ENCODE data around the gene C2orf78. TPM values are rescaled to one million over a fixed set of nuclear protein-coding genes. Genes with fewer than 3 reads are reported as not detected.

C2orf78 gene
- polyA plus RNA-seq, 1 donor from 2014 or later: not detected

DNA sequence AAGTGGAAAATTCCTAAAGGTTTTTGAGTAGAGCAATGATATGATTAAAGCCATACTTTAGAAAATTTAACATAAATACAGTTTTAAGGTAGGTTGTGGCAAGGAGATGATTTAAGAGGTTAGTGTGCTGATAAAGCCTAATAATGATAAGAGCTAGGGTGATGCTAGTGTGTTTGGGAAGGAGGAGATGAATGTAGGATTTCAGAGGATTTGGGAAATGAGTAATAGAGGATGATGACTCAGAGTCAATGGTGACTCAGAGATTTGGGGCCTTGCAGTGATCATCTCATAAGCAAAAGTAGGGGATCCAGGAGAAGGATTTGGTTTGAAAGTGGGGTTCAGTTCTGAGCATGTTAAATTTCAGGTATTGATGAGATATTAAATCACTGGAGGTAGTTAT is 68.0 kb downstream of the C2orf78 start:
- Histone ChIP-seq H3F3A (ENCODE audit: insufficient read depth, low read length, poor library complexity, severe bottlenecking) (no peaks in the 10 kb centered on the region), H3K79me2 (replicated peaks; ENCODE audit: insufficient read depth, low read length) (no peaks in the 10 kb centered on the region), H3K27me3 (ENCODE audit: insufficient read depth, low read depth, low read length) (no peaks in the 10 kb centered on the region), H3K4me2 (ENCODE audit: low read length) (no peak overlapping the region), H4K20me1 (ENCODE audit: insufficient read depth) (no peaks in the 10 kb centered on the region), H3K4me3 (ENCODE audit: low read length) (no peak overlapping the region), H3K9ac (ENCODE audit: low read length) (no peak overlapping the region), H3K27ac (ENCODE audit: low read length) (no peak overlapping the region), H3K36me3 (ENCODE audit: insufficient read depth, low read length) (peaks cover 8% of the 10 kb centered on the region), H3K9me3 (ENCODE audit: low read length) (no peaks in the 10 kb centered on the region), H2AFZ (ENCODE audit: low read depth, low read length) (no peak overlapping the region), H3K9me2 (ENCODE audit: insufficient read depth, low read length) (no peaks in the 10 kb centered on the region)
- TF ChIP-seq MXI1 (conservative IDR thresholded peaks at IDR 0.05; ENCODE audit: poor library complexity, severe bottlenecking) (no peak), CTCF (IDR thresholded peaks at IDR 0.05; ENCODE audit: poor library complexity, severe bottlenecking) (no peak), EZH2 (IDR thresholded peaks at IDR 0.05; ENCODE audit: borderline replicate concordance, insufficient read depth, low read length, poor library complexity, severe bottlenecking) (no peak), TAF1 (IDR thresholded peaks at IDR 0.05; ENCODE audit: low read depth) (no peak)

DNA sequence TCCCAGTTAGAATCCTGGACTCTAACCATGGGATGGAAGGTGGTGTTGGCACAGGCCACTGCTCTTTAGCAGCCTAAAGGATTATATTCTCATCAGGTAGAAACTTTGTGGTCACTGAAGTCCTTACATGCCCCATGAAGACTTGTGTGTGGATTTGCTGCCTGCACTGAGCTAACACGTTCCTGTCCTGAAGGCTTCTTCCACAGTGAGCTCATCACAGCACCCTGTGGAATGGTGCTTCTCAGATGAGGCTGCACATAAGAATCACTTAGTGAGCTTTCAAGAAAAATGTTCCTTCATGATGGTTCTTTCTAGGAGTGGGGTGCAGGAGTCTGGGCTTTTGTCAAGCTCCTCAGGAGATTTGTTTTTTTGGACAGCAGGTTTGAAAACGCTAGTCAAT is 71.5 kb downstream of the C2orf78 start:
- Histone ChIP-seq H3K79me2 (replicated peaks; ENCODE audit: insufficient read depth, low read length) (no peaks in the 10 kb centered on the region), H3K4me3 (ENCODE audit: low read length) (no peak overlapping the region), H3K9me3 (ENCODE audit: low read length) (no peaks in the 10 kb centered on the region), H3K27me3 (ENCODE audit: insufficient read depth, low read depth, low read length) (no peaks in the 10 kb centered on the region), H3K36me3 (ENCODE audit: insufficient read depth, low read length) (peaks cover 8% of the 10 kb centered on the region), H3K4me2 (ENCODE audit: low read length) (no peak overlapping the region), H3K9me2 (ENCODE audit: insufficient read depth, low read length) (no peaks in the 10 kb centered on the region), H3K27ac (ENCODE audit: low read length) (no peak overlapping the region), H4K20me1 (ENCODE audit: insufficient read depth) (no peaks in the 10 kb centered on the region), H2AFZ (ENCODE audit: low read depth, low read length) (no peak overlapping the region), H3K9ac (ENCODE audit: low read length) (no peak overlapping the region), H3F3A (ENCODE audit: insufficient read depth, low read length, poor library complexity, severe bottlenecking) (no peaks in the 10 kb centered on the region)
- TF ChIP-seq POLR2AphosphoS5 (IDR thresholded peaks at IDR 0.05): no peak
- no peak for TF ChIP-seq SMC3 (conservative IDR thresholded peaks at IDR 0.05; ENCODE audit: poor library complexity)
- no peak for TF ChIP-seq MXI1 (conservative IDR thresholded peaks at IDR 0.05; ENCODE audit: poor library complexity, severe bottlenecking)

GRCh38 chr2:73856214-73856613 is 72.2 kb downstream of the C2orf78 start:
- H3K4me2 ChIP-seq (ENCODE audit: low read length): no peak overlapping the region
- no peaks in the 10 kb centered on the region for H3F3A ChIP-seq (ENCODE audit: insufficient read depth, low read length, poor library complexity, severe bottlenecking)
- peaks cover 8% of the 10 kb centered on the region for H3K36me3 ChIP-seq (ENCODE audit: insufficient read depth, low read length)
- H3K9ac ChIP-seq (ENCODE audit: low read length): no peak overlapping the region
- no peak overlapping the region for H3K4me3 ChIP-seq (ENCODE audit: low read length)
- no peak overlapping the region for H3K27ac ChIP-seq (ENCODE audit: low read length)
- TF ChIP-seq RAD21 (conservative IDR thresholded peaks at IDR 0.05) (no peak), POLR2AphosphoS5 (IDR thresholded peaks at IDR 0.05) (no peak), EP300 (conservative IDR thresholded peaks at IDR 0.05; ENCODE audit: poor library complexity, severe bottlenecking) (no peak), TAF1 (IDR thresholded peaks at IDR 0.05; ENCODE audit: low read depth) (no peak), MXI1 (conservative IDR thresholded peaks at IDR 0.05; ENCODE audit: poor library complexity, severe bottlenecking) (no peak), EZH2 (IDR thresholded peaks at IDR 0.05; ENCODE audit: borderline replicate concordance, insufficient read depth, low read length, poor library complexity, severe bottlenecking) (no peak), CTCF (IDR thresholded peaks at IDR 0.05; ENCODE audit: poor library complexity, severe bottlenecking) (no peak), SMC3 (conservative IDR thresholded peaks at IDR 0.05; ENCODE audit: poor library complexity) (no peak)
- TF ChIP-seq, protein P1, sequence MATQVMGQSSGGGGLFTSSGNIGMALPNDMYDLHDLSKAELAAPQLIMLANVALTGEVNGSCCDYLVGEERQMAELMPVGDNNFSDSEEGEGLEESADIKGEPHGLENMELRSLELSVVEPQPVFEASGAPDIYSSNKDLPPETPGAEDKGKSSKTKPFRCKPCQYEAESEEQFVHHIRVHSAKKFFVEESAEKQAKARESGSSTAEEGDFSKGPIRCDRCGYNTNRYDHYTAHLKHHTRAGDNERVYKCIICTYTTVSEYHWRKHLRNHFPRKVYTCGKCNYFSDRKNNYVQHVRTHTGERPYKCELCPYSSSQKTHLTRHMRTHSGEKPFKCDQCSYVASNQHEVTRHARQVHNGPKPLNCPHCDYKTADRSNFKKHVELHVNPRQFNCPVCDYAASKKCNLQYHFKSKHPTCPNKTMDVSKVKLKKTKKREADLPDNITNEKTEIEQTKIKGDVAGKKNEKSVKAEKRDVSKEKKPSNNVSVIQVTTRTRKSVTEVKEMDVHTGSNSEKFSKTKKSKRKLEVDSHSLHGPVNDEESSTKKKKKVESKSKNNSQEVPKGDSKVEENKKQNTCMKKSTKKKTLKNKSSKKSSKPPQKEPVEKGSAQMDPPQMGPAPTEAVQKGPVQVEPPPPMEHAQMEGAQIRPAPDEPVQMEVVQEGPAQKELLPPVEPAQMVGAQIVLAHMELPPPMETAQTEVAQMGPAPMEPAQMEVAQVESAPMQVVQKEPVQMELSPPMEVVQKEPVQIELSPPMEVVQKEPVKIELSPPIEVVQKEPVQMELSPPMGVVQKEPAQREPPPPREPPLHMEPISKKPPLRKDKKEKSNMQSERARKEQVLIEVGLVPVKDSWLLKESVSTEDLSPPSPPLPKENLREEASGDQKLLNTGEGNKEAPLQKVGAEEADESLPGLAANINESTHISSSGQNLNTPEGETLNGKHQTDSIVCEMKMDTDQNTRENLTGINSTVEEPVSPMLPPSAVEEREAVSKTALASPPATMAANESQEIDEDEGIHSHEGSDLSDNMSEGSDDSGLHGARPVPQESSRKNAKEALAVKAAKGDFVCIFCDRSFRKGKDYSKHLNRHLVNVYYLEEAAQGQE (IDR thresholded peaks at IDR 0.05; ENCODE audit: borderline replicate concordance): no peak
- no peaks in the 10 kb centered on the region for H3K9me3 ChIP-seq (ENCODE audit: low read length)
- H3K9me2 ChIP-seq (ENCODE audit: insufficient read depth, low read length): no peaks in the 10 kb centered on the region
- no peaks in the 10 kb centered on the region for H3K27me3 ChIP-seq (ENCODE audit: insufficient read depth, low read depth, low read length)
- no peaks in the 10 kb centered on the region for H3K79me2 ChIP-seq (replicated peaks; ENCODE audit: insufficient read depth, low read length)
- H2AFZ ChIP-seq (ENCODE audit: low read depth, low read length): no peak overlapping the region
- no peaks in the 10 kb centered on the region for H4K20me1 ChIP-seq (ENCODE audit: insufficient read depth)
